Cardiac fibroblast (primary cell): ENCODE data around the gene PTGES.
"Not testable (repeated sequence)": the region's sequence is repeated elsewhere in the genome, so short reads cannot be mapped to it uniquely, and the experiment has no call there.

Experiments used
- DNase-seq, 2 donors: peaks; one replicate each; pipeline versions ENCODE4 v3.0.0 to v3.0.0-alpha.2; 2010; ENCODE audit warnings: low read depth in 2 of 2
- H3K4me3 ChIP-seq, 2 donors: replicated peaks in 1 of 2; 1 replicate in 1 of 2; 2 replicates in 1 of 2; pipeline ENCODE4 v1.5.1; 2011; ENCODE audit warnings: low read depth in 2 of 2, low read length in 2 of 2, mild to moderate bottlenecking in 2 of 2, moderate library complexity in 1 of 2
- TF ChIP-seq, protein P1 (sequence below): IDR thresholded peaks from one replicate; pipeline ENCODE4 v1.5.1; 2011; ENCODE audit warnings: low read depth, mild to moderate bottlenecking, low read length, inconsistent platforms

PTGES gene

DNA sequence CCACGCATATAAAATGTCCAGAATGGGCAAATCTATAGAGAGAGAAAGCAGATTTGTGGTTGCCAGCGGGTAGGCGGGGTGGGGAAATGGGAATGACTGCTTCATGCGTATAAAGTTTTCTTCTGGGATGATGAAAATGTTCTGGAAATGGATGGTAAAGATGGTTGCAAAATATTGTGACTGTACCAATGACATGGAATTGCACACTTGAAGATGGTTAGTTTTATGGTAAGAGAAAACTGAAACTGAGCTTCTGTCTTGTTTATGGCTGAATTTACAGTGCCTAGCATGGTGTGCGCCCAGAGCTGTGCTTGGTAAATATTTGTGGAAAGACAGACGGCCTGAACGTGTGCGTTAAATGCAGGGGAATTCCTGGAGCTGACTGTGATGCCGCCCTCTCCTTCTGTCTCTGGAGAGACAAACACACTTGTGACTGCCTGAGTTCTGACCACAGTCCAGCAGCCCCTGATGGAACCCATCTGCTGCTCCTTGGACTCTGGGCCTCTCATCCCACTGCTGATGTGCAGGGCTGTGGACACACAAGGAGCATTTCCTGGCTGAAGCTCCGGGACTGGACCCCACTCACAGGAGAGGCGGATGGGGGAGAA is 8.6 kb upstream of the PTGES start:
- H3K4me3 ChIP-seq: no peak overlapping the region
- DNase-seq: peak; percentile 76 to 86
- TF ChIP-seq, protein P1, sequence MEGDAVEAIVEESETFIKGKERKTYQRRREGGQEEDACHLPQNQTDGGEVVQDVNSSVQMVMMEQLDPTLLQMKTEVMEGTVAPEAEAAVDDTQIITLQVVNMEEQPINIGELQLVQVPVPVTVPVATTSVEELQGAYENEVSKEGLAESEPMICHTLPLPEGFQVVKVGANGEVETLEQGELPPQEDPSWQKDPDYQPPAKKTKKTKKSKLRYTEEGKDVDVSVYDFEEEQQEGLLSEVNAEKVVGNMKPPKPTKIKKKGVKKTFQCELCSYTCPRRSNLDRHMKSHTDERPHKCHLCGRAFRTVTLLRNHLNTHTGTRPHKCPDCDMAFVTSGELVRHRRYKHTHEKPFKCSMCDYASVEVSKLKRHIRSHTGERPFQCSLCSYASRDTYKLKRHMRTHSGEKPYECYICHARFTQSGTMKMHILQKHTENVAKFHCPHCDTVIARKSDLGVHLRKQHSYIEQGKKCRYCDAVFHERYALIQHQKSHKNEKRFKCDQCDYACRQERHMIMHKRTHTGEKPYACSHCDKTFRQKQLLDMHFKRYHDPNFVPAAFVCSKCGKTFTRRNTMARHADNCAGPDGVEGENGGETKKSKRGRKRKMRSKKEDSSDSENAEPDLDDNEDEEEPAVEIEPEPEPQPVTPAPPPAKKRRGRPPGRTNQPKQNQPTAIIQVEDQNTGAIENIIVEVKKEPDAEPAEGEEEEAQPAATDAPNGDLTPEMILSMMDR: no peak

DNA sequence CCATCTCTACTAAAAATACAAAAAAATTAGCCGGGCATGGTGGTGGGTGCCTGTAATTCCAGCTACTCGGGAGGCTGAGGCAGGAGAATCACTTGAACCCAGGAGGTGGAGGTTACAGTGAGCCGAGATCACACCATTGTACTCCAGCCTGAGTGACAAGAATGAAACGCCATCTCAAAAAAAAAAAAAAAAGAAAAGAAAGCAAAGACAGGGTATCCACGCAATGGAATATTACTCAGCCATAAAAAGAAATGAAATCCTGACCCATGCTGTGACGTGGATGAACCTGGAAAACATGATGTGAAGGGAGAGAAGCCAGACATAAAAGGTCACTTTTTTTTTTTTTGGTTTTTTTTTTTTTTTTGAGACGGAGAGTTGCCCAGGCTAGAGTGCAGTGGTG is 7.9 kb upstream of the PTGES start:
- not testable (repeated sequence) for H3K4me3 ChIP-seq, DNase-seq

- no peak overlapping the region for H3K4me3 ChIP-seq
- TF ChIP-seq, protein P1: no peak
- DNase-seq: no peak
Measured at GRCh38 chr9:129759804-129760502, 7.1 kb upstream of the PTGES start.

- TF ChIP-seq, protein P1: no peak
- no peak for DNase-seq
- no peak overlapping the region for H3K4me3 ChIP-seq
Measured at GRCh38 chr9:129759319-129759718, 6.5 kb upstream of the PTGES start.

DNA sequence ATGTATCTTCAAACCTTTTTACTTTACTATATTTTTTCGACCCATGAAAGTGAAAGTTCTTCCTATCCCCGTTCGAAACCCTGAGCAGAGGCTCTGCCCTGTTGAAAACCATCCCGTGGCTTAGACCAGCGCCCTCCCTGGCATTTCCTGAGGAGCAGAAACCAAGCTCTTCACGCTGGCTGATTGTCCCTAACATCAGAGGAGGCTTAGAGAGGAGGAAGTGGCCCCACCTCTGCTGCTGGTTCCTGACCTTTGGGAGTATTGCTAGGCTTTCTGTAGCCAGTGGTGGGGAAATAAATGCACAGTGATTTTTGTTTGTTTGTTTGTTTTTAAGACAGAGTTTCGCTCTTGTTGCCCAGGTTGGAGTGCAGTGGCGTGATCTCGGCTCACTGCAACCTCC is 4.2 kb upstream of the PTGES start:
- DNase-seq: no peak
- TF ChIP-seq, protein P1: no peak
- H3K4me3 ChIP-seq: no peak overlapping the region

DNA sequence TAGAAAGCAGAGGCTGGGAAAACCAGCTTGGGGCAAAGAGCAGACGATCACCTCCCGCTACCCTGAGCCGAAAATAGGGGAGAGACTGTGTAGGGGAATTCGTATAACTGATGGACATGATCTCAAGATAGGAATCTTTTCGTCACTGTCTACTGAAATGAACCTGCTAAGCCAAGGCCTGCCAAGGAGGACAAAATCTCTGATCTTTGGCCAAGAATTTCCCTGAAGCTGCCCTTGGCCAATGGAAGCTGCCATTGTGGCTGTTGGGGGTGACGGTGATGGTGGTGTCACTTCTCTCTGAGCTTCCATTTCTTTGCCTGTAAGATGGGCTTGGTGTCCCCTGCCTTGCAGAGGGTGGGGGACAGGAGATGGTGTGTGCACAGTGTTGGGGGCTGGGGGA is 3.3 kb upstream of the PTGES start:
- H3K4me3 ChIP-seq: no peak overlapping the region
- TF ChIP-seq, protein P1: no peak
- no peak for DNase-seq

DNA sequence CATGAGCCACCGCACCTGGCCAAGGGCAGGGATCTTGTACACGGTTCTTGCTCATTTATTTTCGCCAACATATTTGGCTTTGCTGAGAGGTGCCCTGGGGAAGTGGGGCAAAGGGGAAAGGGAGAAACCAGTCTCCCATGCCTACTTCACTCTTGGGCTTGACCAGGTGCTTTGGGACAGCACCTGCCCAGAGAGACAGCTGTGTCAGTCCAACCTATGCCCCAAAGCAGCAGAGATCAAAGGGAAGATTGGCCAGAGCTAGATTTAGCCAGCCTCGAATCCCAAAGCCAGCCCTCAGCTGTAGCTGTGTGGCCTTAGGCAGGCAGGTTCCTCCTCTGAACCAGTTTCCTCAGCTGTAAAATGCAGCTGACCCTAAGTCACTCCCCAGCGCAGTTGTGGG is 2.3 kb upstream of the PTGES start:
- TF ChIP-seq, protein P1: no peak
- no peak overlapping the region for H3K4me3 ChIP-seq
- no peak for DNase-seq
